ENCODE measurements around the gene FKBP2. TPM values are rescaled to one million over a fixed set of nuclear protein-coding genes. Genes with fewer than 3 reads are reported as not detected.
A peak's percentile ranks its signal among the peaks of the same experiment; 100 is the strongest.

The FKBP2 gene
- total and polyA plus RNA-seq, 2 of the 13 experiments (the other 11 are each of a cell fraction or from before 2014, with no cell fraction given), result 30.1 to 53.3 TPM

DNA sequence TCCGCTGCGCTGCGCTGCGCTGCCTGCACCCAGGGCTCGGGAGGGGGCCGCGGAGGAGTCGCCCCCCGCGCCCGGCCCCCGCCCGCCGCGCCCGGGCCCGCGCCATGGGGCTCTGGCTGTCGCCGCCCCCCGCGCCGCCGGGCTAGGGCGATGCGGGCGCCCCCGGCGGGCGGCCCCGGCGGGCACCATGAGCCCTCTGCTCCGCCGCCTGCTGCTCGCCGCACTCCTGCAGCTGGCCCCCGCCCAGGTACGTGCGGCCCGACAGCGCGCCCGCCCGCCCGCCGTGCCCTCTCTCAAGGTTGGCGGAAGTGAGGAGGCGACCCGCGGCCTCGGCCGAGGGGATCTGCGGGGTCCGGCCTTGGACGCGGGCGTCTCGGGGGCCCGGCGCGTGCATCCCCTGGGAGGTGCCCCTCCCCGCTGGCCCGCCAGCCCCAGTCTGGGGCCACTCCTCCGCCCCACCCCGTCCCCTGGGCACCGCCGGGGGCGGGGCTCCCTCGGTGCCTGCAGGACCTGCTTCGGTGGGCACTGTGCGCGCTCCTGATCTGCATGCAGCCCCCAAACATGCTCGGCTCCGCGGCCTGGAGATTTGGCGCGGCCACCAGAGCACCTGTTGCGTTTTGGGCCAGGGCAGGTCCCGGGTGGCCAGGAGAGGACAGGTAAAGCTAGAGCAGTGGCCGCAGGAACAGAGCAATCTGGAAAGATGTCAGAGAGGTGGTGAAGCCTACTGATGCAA, 6.1 kb upstream of the FKBP2 start (continued):
- TF ChIP-seq, protein P1, sequence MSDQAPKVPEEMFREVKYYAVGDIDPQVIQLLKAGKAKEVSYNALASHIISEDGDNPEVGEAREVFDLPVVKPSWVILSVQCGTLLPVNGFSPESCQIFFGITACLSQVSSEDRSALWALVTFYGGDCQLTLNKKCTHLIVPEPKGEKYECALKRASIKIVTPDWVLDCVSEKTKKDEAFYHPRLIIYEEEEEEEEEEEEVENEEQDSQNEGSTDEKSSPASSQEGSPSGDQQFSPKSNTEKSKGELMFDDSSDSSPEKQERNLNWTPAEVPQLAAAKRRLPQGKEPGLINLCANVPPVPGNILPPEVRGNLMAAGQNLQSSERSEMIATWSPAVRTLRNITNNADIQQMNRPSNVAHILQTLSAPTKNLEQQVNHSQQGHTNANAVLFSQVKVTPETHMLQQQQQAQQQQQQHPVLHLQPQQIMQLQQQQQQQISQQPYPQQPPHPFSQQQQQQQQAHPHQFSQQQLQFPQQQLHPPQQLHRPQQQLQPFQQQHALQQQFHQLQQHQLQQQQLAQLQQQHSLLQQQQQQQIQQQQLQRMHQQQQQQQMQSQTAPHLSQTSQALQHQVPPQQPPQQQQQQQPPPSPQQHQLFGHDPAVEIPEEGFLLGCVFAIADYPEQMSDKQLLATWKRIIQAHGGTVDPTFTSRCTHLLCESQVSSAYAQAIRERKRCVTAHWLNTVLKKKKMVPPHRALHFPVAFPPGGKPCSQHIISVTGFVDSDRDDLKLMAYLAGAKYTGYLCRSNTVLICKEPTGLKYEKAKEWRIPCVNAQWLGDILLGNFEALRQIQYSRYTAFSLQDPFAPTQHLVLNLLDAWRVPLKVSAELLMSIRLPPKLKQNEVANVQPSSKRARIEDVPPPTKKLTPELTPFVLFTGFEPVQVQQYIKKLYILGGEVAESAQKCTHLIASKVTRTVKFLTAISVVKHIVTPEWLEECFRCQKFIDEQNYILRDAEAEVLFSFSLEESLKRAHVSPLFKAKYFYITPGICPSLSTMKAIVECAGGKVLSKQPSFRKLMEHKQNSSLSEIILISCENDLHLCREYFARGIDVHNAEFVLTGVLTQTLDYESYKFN (CRISPR knock-in tag; conservative IDR thresholded peaks at IDR 0.05), result peak; percentile 74
- TF ChIP-seq RBFOX2 (IDR thresholded peaks at IDR 0.05; ENCODE audit: low read depth, low read length) (peak; percentile 56), KLF12 (CRISPR knock-in tag; IDR thresholded peaks at IDR 0.05; ENCODE audit: borderline replicate concordance) (peak; percentile 43; the same call in 1 of the 2 replicates), ZFP62 (CRISPR knock-in tag; IDR thresholded peaks at IDR 0.05) (no peak), ZNF615 (CRISPR knock-in tag; IDR thresholded peaks at IDR 0.05; ENCODE audit: borderline replicate concordance) (no peak), RFX3 (CRISPR knock-in tag; IDR thresholded peaks at IDR 0.05) (no peak), SPEN (CRISPR knock-in tag; IDR thresholded peaks at IDR 0.05; ENCODE audit: low read depth) (peak; percentile 69; the same call in 1 of the 2 replicates), NR1H2 (CRISPR knock-in tag; IDR thresholded peaks at IDR 0.05; ENCODE audit: borderline replicate concordance, low read depth) (no peak), CHCHD3 (CRISPR knock-in tag; IDR thresholded peaks at IDR 0.05) (0 out of 2 replicates have a peak, but pooled peaks have one; percentile 52), ZNF616 (CRISPR knock-in tag; IDR thresholded peaks at IDR 0.05; ENCODE audit: low read depth) (no peak), RAD21 (CRISPR knock-in tag; IDR thresholded peaks at IDR 0.05) (peak; percentile 26; the same call in 1 of the 2 replicates), HES4 (CRISPR knock-in tag; IDR thresholded peaks at IDR 0.05; ENCODE audit: borderline replicate concordance) (peak; percentile 45; the same call in 1 of the 2 replicates)
- TF ChIP-seq, protein P2, sequence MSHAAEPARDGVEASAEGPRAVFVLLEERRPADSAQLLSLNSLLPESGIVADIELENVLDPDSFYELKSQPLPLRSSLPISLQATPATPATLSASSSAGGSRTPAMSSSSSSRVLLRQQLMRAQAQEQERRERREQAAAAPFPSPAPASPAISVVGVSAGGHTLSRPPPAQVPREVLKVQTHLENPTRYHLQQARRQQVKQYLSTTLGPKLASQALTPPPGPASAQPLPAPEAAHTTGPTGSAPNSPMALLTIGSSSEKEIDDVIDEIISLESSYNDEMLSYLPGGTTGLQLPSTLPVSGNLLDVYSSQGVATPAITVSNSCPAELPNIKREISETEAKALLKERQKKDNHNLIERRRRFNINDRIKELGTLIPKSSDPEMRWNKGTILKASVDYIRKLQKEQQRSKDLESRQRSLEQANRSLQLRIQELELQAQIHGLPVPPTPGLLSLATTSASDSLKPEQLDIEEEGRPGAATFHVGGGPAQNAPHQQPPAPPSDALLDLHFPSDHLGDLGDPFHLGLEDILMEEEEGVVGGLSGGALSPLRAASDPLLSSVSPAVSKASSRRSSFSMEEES (CRISPR knock-in tag; IDR thresholded peaks at IDR 0.05), result 0 out of 2 replicates have a peak, but pooled peaks have one; percentile 21
- TF ChIP-seq, protein P3, sequence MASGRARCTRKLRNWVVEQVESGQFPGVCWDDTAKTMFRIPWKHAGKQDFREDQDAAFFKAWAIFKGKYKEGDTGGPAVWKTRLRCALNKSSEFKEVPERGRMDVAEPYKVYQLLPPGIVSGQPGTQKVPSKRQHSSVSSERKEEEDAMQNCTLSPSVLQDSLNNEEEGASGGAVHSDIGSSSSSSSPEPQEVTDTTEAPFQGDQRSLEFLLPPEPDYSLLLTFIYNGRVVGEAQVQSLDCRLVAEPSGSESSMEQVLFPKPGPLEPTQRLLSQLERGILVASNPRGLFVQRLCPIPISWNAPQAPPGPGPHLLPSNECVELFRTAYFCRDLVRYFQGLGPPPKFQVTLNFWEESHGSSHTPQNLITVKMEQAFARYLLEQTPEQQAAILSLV (CRISPR knock-in tag; IDR thresholded peaks at IDR 0.05; ENCODE audit: borderline replicate concordance), result no peak
- TF ChIP-seq, protein P4, sequence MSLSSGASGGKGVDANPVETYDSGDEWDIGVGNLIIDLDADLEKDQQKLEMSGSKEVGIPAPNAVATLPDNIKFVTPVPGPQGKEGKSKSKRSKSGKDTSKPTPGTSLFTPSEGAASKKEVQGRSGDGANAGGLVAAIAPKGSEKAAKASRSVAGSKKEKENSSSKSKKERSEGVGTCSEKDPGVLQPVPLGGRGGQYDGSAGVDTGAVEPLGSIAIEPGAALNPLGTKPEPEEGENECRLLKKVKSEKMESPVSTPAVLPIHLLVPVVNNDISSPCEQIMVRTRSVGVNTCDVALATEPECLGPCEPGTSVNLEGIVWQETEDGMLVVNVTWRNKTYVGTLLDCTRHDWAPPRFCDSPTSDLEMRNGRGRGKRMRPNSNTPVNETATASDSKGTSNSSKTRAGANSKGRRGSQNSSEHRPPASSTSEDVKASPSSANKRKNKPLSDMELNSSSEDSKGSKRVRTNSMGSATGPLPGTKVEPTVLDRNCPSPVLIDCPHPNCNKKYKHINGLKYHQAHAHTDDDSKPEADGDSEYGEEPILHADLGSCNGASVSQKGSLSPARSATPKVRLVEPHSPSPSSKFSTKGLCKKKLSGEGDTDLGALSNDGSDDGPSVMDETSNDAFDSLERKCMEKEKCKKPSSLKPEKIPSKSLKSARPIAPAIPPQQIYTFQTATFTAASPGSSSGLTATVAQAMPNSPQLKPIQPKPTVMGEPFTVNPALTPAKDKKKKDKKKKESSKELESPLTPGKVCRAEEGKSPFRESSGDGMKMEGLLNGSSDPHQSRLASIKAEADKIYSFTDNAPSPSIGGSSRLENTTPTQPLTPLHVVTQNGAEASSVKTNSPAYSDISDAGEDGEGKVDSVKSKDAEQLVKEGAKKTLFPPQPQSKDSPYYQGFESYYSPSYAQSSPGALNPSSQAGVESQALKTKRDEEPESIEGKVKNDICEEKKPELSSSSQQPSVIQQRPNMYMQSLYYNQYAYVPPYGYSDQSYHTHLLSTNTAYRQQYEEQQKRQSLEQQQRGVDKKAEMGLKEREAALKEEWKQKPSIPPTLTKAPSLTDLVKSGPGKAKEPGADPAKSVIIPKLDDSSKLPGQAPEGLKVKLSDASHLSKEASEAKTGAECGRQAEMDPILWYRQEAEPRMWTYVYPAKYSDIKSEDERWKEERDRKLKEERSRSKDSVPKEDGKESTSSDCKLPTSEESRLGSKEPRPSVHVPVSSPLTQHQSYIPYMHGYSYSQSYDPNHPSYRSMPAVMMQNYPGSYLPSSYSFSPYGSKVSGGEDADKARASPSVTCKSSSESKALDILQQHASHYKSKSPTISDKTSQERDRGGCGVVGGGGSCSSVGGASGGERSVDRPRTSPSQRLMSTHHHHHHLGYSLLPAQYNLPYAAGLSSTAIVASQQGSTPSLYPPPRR (CRISPR knock-in tag; IDR thresholded peaks at IDR 0.05; ENCODE audit: borderline replicate concordance), result peak; percentile 34; the same call in 1 of the 2 replicates

Measured in HepG2 (cell line).